ENCODE data around the gene SH3RF1.

GRCh38 chr4:169153481-169154087 lies 117.2 kb downstream of the SH3RF1 start:
- TF ChIP-seq CTCF (IDR thresholded peaks at IDR 0.05; ENCODE audit: borderline replicate concordance, extremely low read depth, low read length, poor library complexity, severe bottlenecking) (no peak), EZH2 (IDR thresholded peaks at IDR 0.05; ENCODE audit: borderline replicate concordance, low read depth, low read length, severe bottlenecking) (no peak)

Measured in DND-41 (cell line).